HepG2 (cell line): Measurements from ENCODE around the gene EFNA3. TPM values are rescaled to one million over a fixed set of nuclear protein-coding genes. Genes with fewer than 3 reads are reported as not detected.

Experiments
- FOXA1 ChIP-seq, 2 experiments: fragments of 450-650 bp in 1 of 2; sonication (generic) in 1 of 2; formaldehyde crosslinking in 1 of 2; IDR thresholded peaks; 2 replicates each; pipeline versions ENCODE4 v1.4.0 to v1.6.1; 2016 to 2020; ENCODE audit warnings: missing genetic modification reagents in 1 of 2
- GATAD2A ChIP-seq: IDR thresholded peaks from 2 replicates; pipeline ENCODE4 v1.6.1; 2016
- JUND ChIP-seq: sonication (generic); formaldehyde crosslinking; IDR thresholded peaks from 2 replicates; pipeline ENCODE4 v1.8.0; 2022; ENCODE audit warnings: mild to moderate bottlenecking, missing genetic modification reagents
- KLF16 ChIP-seq, 2 experiments: sonication (generic) in 1 of 2; formaldehyde crosslinking in 1 of 2; IDR thresholded peaks; 2 replicates each; pipeline versions ENCODE4 v1.6.1 to v1.8.0; 2016 to 2023; ENCODE audit warnings: missing genetic modification reagents in 2 of 2, missing compliant biosample characterization in 1 of 2
- NFKB2 ChIP-seq: sonication (generic); formaldehyde crosslinking; IDR thresholded peaks from 2 replicates; pipeline ENCODE4 v1.4.0; 2020; ENCODE audit warnings: missing genetic modification reagents, borderline replicate concordance
- PLRG1 ChIP-seq: fragments of 450-650 bp; conservative IDR thresholded peaks from 2 replicates; pipeline ENCODE4 v1.6.1; 2016
- PRDM4 ChIP-seq: sonication (generic); formaldehyde crosslinking; IDR thresholded peaks from 2 replicates; pipeline ENCODE4 v1.9.0; 2021; ENCODE audit warnings: missing genetic modification reagents, borderline replicate concordance
- RERE ChIP-seq: IDR thresholded peaks from 2 replicates; pipeline ENCODE4 v1.6.1; 2016; ENCODE audit warnings: low read depth, missing genetic modification reagents, missing compliant biosample characterization
- RNF2 ChIP-seq: fragments of 450-650 bp; conservative IDR thresholded peaks from 2 replicates; pipeline ENCODE4 v1.6.1; 2016; ENCODE audit warnings: low read depth
- SALL2 ChIP-seq: sonication (generic); formaldehyde crosslinking; IDR thresholded peaks from 2 replicates; pipeline ENCODE4 v1.8.1; 2023; ENCODE audit warnings: mild to moderate bottlenecking, missing genetic modification reagents, inconsistent platforms
- THAP11 ChIP-seq: IDR thresholded peaks from 2 replicates; pipeline ENCODE4 v1.6.1; 2016; ENCODE audit warnings: missing biosample characterization, missing genetic modification reagents
- ZNF484 ChIP-seq: sonication (generic); formaldehyde crosslinking; IDR thresholded peaks from 2 replicates; pipeline ENCODE4 v1.5.1; 2020; ENCODE audit warnings: mild to moderate bottlenecking, low read depth, missing genetic modification reagents, borderline replicate concordance
- ZNF503 ChIP-seq: sonication (generic); formaldehyde crosslinking; IDR thresholded peaks from 2 replicates; pipeline ENCODE4 v1.4.0; 2020; ENCODE audit warnings: missing genetic modification reagents
- ZNF576 ChIP-seq: sonication (generic); formaldehyde crosslinking; IDR thresholded peaks from 2 replicates; pipeline ENCODE4 v1.4.0; 2020; ENCODE audit warnings: mild to moderate bottlenecking, missing genetic modification reagents
- ZNF589 ChIP-seq: sonication (generic); formaldehyde crosslinking; conservative IDR thresholded peaks from 2 replicates; pipeline ENCODE4 v1.8.0; 2022; ENCODE audit warnings: mild to moderate bottlenecking, moderate library complexity, missing genetic modification reagents
- ZNF652 ChIP-seq: IDR thresholded peaks from 2 replicates; pipeline ENCODE4 v1.6.1; 2016; ENCODE audit warnings: low read depth, borderline replicate concordance
- ZNF777 ChIP-seq: sonication (generic); formaldehyde crosslinking; IDR thresholded peaks from 2 replicates; pipeline ENCODE4 v1.4.0; 2020; ENCODE audit warnings: missing genetic modification reagents
- ZNF780A ChIP-seq: sonication (generic); formaldehyde crosslinking; IDR thresholded peaks from 2 replicates; pipeline ENCODE4 v1.8.0; 2022; ENCODE audit warnings: mild to moderate bottlenecking, missing genetic modification reagents, moderate library complexity
- ZNF83 ChIP-seq: sonication (generic); formaldehyde crosslinking; IDR thresholded peaks from 2 replicates; pipeline ENCODE4 v1.4.0; 2020; ENCODE audit warnings: missing genetic modification reagents, mild to moderate bottlenecking, borderline replicate concordance
- ZSCAN9 ChIP-seq: IDR thresholded peaks from 2 replicates; pipeline ENCODE4 v1.6.1; 2016; ENCODE audit warnings: borderline replicate concordance
- polyA plus RNA-seq, 8 experiments: library from polyadenylated mRNA; depleted of rRNA in 3 of 8; stranded (reverse) in 7 of 8; unstranded in 1 of 8; fragments of >200 nt; fragmentation: Illumina TruSeq in 4 of 8; extraction: Trizol in 4 of 8; gene quantifications; 2 replicates each; pipeline versions ENCODE4 v1.2.1 to v1.2.3, GENCODE V29; 2011 to 2016; ENCODE audit warnings: low read depth in 4 of 8, missing spikeins in 1 of 8, mixed read lengths in 1 of 8; ENCODE audit not compliant: insufficient read depth in 1 of 8
- total RNA-seq, 5 experiments: library from RNA; depleted of rRNA; stranded (reverse); fragments of >200 nt; fragmentation: Illumina TruSeq; extraction: Trizol; gene quantifications; 2 replicates each; pipeline ENCODE4 v1.2.3, GENCODE V29; 2016; ENCODE audit warnings: low read depth in 1 of 5

The EFNA3 gene
- total and polyA plus RNA-seq, 2 of the 13 experiments (the other 11 are each of a cell fraction or from before 2014, with no cell fraction given) = 1.0 to 5.7 TPM

- TF ChIP-seq FOXA1 (IDR thresholded peaks at IDR 0.05) (no peak), FOXA1 (CRISPR knock-in tag; IDR thresholded peaks at IDR 0.05) (no peak), RERE (CRISPR knock-in tag) (no peak), ZNF652 (no peak; the same call in 1 of the 2 replicates), KLF16 (CRISPR knock-in tag; IDR thresholded peaks at IDR 0.05) (0 out of 4 replicates have a peak, but pooled peaks of 1 of the 2 experiments have one; percentile 64), ZSCAN9 (no peak), RNF2 (no peak), ZNF576 (CRISPR knock-in tag) (no peak), SALL2 (CRISPR knock-in tag) (no peak), ZNF83 (no peak), THAP11 (CRISPR knock-in tag) (peak; percentile 15; the same call in 1 of the 2 replicates), ZNF589 (CRISPR knock-in tag) (no peak), NFKB2 (CRISPR knock-in tag) (no peak), ZNF780A (CRISPR knock-in tag) (no peak), JUND (CRISPR knock-in tag) (no peak), PRDM4 (CRISPR knock-in tag) (no peak), GATAD2A (CRISPR knock-in tag) (peak; percentile 48; the same call in 1 of the 2 replicates), ZNF777 (CRISPR knock-in tag) (no peak), ZNF484 (CRISPR knock-in tag) (no peak), ZNF503 (CRISPR knock-in tag) (no peak), PLRG1 (no peak)
These were observed 33.6 kb upstream of the EFNA3 start (continued) for GRCh38 chr1:155044812-155045657.
